ENCODE results near the gene AP4M1. TPM values are rescaled to one million over a fixed set of nuclear protein-coding genes. Genes with fewer than 3 reads are reported as not detected.

Gene AP4M1
- total RNA-seq, 1 experiment from 2014 or later, result 19.7 TPM

DNA sequence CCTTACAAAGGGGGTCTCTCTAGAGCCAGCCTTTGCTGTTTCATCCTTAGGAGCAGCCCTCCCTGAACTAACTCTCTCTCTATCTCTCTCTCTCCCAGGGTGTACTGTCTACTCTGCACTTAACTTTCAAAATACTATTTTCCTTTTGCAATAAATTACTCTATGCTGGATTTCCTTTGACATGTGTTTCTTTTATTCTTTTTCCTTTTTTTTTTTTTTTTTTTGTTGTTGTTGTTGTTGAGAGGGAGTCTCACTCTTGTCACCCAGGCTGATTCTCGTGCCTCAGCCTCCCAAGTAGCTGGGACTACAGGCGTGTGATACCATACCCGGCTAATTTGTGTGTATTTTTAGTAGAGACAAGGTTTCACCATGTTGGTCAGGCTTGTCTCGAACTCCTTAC lies 18.5 kb upstream of the AP4M1 start:
- DNase-seq (ENCODE audit: low spot score), result no peak
- in situ Hi-C loops (cut with HindIII; ENCODE audit: low sequenced_read_pairs), result no loop called here

DNA sequence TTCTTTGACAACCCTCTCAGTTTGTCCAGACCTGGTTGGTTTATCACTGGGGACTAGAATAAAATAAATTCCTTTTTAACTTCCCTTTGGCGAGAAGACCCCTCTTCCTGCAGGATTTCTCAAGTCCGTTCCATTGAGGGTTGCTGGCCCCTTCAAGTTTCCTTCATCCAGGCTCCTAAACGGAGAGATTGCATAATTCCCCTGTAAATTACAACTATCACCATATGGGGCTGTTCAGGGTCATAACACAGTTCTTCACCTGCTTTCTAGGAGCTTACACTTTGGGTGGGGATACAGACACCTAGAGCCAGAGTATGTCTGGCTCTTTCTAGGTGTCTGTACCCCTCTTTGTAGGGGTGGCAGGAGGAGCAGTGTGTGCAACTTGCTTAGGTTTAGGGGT lies 15.9 kb upstream of the AP4M1 start:
- DNase-seq (ENCODE audit: low spot score), result no peak
- in situ Hi-C loops (cut with HindIII; ENCODE audit: low sequenced_read_pairs), result no loop called here

DNA sequence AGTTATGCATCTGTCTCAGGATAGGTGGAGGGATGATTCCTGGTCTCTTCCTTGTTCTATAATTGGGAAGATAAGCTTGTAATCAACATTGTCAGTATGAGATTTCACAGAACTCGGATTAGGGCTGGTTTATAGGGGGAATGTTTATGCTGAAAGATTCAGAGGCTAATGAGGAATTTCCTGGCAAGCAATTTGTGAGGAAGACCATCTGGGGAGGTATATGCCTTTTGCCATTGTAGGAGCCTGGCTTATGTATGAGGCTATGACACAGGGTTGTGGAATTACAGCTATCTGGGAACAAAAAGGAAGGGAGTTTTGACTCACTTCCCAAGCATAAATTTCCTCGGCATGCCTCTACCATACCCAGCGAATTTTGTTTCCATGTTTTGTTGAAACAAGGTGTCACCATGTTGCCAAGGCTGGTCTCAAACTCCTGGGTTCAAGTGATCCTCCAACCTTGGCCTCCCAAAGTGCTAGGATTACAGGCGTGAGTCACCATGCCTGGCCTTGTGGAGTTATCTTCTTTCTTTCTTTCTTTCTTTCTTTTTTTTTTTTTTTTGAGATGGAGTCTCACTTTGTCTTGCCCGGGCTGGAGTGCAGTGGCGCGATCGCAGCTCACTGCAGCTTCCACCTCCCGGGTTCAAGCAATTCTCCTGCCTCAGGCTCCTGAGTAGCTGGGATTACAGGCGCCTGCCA lies 14.2 kb upstream of the AP4M1 start:
- in situ Hi-C loops (cut with HindIII; ENCODE audit: low sequenced_read_pairs), result no loop called here

DNA sequence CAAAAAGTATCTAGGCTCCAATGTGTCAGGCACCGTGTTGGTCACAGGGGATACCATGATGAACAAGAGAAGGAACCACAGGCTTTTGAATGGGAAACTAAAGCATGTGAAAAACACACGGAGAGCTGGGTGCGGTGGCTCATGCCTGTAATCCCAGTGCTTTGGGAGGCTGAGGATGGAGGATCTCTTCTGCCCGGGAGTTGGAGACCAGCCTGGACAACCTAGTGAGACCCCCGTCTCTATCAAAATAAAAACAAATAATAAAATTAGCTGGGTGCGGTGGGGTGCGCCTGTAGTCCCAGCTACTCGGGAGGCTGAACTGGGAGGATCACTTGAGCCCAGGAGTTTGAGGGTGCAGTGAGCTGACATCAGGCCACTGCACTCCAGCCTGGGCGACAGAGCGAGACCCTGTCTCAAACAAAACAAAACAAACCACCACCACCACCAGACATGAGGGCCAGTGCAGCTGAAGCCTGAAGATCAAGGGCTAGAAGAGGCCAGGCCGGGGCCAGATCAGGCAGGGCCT lies 13.3 kb upstream of the AP4M1 start:
- no peak for DNase-seq (ENCODE audit: low spot score)

More for the DNA sequence above, 14.2 kb upstream of the AP4M1 start:
- DNase-seq (ENCODE audit: low spot score), result no peak

DNA sequence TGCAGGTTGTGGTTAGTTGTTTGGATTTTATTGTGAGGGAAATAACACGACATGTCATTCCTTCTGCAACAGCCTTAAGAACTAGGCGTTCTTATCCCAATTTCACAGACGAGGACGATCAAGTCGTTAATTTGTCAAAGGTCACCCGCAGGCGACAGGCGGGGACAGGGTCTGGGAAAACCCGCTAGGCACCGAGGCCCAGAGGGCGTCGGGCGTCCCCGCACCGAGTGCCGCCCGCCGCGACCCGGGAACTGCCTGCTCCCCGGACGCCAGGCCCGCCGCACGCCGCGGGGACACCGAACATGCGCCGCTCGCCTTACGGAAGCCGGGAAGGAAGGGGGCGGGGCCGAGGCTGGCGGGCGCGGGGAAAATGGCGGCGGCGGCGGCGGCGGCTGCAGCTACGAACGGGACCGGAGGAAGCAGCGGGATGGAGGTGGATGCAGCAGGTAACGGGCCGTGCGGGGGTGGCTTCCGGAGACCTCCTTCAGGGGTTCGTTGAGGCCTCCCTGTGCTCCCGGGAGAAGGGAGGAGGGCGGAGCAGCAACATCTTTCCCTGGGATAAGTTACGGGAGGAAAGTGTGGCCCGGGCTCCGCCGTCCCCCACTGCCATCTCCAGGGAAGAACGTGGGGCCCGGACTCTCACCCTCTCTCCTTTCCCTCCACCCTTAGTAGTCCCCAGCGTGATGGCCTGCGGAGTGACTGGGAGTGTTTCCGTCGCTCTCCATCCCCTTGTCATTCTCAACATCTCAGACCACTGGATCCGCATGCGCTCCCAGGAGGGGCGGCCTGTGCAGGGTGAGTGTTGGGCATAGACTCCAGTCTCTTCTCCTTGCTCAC lies 12.6 kb upstream of the AP4M1 start, which contains the start of gene COPS6:
Gene COPS6, plus strand, starts transcription at position 349 of the 837 bp plus-strand sequence. Its CDS starts 22 bp downstream, at position 371.
- peak; percentile 69 for DNase-seq (ENCODE audit: low spot score)
- in situ Hi-C loops (cut with HindIII; ENCODE audit: low sequenced_read_pairs), result no loop called here

More for the DNA sequence above, 13.3 kb upstream of the AP4M1 start:
- in situ Hi-C loops (cut with HindIII; ENCODE audit: low sequenced_read_pairs), result no loop called here

DNA sequence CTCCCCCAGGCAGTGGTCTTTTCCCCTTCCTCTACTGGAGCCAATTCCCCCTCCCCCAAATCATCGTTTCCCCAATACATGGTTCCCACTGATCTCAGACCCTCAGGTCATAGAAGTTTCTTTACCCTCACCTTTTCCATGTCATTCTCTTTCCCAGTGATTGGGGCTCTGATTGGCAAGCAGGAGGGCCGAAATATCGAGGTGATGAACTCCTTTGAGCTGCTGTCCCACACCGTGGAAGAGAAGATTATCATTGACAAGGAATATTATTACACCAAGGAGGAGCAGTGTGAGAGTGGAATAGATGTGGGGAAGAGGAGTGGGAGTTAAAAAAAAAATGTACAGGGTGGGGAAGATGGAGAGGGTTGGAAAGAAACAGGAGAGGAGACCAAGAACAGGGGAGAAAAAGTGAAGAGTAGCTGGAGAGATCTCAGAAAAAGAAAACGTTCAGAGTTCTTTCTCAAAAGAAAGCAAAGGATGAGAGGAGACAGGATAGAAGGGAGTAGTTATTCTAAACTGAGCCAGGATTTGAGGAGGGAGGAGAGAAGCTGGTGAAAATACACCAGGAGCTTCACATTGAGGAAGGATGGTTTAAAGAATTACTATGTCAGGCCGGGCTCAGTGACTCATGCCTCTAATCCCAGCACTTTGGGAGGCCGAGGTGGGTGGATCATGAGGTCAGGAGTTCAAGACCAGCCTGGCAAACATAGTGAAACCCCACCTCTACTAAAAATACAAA lies 11.8 kb upstream of the AP4M1 start:
- in situ Hi-C loops (cut with HindIII; ENCODE audit: low sequenced_read_pairs), result no loop called here
- no peak for DNase-seq (ENCODE audit: low spot score)

DNA sequence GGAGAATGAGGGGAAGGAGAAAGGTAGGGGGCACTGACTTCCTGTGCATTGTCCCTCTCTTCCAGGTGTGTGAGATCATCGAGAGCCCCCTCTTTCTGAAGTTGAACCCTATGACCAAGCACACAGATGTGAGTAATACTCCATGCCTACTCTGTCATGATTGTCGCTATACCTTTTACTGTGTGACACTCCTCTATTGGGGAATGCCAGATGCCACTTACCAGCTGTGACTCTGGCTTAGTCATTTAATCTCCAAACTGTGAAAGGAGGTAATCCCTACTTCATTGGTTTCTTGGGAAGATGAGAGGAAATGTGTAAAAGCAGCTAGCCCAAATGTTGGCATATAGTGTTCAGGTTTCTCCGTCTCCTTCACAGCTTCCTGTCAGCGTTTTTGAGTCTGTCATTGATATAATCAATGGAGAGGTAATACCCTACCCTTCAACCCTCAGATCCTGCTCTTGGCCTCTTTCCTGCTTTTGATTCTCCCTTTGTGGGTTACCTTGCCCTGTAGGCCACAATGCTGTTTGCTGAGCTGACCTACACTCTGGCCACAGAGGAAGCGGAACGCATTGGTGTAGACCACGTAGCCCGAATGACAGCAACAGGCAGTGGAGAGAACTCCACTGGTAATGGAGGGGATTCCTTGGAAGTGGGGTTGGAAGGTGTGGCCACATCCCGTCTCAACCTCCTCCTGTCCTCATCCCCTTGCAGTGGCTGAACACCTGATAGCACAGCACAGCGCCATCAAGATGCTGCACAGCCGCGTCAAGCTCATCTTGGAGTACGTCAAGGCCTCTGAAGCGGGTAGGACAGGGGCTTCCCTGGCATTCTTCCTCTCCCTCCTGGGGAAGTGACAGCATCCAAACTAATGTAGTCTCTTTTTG lies 10.7 kb upstream of the AP4M1 start:
- in situ Hi-C loops (cut with HindIII; ENCODE audit: low sequenced_read_pairs), result no loop called here

DNA sequence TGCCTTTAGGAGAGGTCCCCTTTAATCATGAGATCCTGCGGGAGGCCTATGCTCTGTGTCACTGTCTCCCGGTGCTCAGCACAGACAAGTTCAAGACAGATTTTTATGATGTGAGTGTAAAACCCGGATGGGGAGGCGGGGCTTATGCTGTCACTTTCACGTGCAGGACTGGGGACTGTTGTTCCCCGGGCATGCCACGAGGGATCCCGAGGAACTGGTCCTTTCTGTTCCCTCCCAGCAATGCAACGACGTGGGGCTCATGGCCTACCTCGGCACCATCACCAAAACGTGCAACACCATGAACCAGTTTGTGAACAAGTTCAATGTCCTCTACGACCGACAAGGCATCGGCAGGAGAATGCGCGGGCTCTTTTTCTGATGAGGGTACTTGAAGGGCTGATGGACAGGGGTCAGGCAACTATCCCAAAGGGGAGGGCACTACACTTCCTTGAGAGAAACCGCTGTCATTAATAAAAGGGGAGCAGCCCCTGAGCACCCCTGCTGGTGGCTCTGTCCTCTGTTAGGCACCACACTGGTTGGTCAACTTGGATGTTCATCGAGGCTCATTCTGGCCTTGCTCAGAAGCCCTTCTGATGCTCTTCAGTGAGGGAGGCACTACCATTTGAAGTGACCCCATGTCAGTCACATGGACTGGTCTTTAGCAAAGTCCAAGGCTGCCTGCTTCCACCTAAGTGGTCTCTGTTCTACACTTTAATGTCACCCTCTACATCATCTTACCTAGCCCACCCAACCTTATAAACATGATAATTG lies 9.8 kb upstream of the AP4M1 start:
- in situ Hi-C loops (cut with HindIII; ENCODE audit: low sequenced_read_pairs), result no loop called here

More for the DNA sequence above, 10.7 kb upstream of the AP4M1 start:
- no peak for DNase-seq (ENCODE audit: low spot score)

DNA sequence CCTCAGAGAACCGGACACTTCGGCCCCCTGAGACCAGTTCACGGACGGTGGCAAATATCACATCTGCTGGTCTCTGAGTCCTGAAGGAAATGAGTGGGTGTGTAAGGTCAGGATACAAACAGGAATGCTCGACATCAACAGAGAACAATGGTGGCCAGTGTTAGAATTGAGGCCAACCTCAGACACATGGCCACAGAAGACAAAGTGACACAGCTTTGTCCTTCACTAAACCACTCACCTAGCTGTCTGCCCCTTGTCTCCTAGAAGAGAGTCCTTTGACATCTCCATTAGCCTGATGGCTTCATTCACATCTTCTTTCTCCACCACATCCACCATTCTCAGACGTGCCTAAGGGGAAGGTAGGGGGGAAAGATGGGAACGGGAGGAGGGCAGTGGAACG lies 8.4 kb upstream of the AP4M1 start:
- in situ Hi-C loops (cut with HindIII; ENCODE audit: low sequenced_read_pairs), result no loop called here
- peak; percentile 14 for DNase-seq (ENCODE audit: low spot score)

More for the DNA sequence above, 9.8 kb upstream of the AP4M1 start:
- DNase-seq (ENCODE audit: low spot score), result peak; percentile 16

DNA sequence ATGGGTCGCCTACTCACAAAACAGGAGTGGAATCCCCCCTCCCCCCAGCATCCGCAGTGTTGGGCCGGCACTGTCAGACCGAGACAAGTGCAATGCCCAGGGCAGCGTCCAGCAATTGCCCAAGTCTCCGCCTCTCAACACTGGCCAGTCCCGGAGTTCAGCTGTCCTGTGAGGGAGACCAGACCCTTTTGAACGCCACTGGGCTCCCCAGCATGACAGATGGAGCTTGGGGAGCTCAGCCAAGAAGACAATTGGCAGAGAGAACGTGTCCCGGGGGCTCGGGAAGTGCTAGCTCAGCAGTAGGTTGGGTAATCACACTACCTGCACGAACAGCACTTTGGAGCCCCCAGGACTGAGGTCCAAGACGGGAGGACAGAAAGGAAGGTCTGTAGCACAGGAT lies 7.9 kb upstream of the AP4M1 start:
- peak; percentile 68 for DNase-seq (ENCODE audit: low spot score)
- in situ Hi-C loops (cut with HindIII; ENCODE audit: low sequenced_read_pairs), result no loop called here

DNA sequence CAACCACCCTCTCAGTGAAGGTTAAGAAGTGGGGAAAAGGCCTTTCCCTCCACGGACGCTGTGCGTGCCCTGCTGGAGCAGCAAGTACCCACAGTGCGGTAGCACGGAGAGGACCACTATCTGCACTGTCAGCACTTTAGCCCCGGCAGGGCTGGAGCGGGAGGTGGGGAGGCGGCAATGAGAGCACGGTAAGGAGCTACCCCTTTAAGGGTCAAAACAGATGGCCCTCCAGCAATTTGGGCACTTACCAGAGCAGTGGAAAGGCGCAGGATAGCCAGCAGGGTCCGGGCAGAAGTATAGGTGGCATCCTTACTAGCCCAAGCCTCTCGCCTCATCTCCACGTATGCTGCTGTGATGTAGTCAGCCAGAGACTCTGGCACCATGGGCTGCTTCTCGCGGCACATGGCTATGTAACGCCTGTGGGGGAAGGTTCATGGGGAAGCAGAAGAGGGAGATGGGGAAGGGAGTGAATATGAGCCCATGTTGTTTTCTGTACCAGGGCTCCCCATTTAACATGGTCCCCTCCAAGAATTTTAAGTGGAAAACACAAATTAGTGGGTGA lies 7.4 kb upstream of the AP4M1 start:
- in situ Hi-C loops (cut with HindIII; ENCODE audit: low sequenced_read_pairs), result no loop called here
- DNase-seq (ENCODE audit: low spot score), result peak; percentile 34

DNA sequence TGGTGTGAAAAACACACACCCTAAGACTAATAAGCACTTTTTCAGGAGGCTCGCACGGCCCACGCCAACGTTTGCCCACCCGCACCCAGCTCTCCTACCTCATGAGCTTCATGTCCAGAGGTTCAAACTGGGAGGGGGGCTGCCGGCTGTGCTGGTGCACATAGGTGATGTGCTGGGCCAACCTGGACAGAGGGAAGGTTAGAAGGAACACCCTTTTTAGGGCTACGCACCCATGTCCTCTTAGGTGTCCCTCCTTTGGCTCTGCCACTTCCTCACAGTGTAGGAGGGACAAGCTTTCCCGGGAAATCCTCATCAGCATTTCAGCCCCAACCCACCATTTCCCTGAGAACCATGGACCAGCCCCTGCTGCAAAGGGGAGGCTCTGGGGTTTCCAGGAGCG lies 6.2 kb upstream of the AP4M1 start:
- DNase-seq (ENCODE audit: low spot score), result no peak
- in situ Hi-C loops (cut with HindIII; ENCODE audit: low sequenced_read_pairs), result no loop called here

DNA sequence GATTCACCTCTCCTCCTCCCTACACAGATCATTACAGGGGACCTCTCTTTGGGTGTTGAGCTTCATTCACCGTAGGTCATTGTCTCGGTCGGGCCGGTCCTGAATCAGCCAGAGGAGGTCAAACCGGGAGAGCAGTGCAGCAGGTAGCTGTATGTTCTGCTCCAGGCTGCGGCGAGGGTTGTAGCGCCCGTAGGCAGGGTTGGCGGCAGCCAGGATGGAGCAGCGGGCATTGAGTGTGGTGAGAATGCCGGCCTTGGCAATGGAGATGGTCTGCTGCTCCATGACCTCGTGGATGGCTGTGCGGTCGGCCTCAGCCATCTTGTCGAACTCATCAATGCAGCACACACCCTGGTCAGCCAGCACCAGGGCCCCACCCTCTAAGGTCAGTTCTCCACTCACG lies 5.7 kb upstream of the AP4M1 start:
- DNase-seq (ENCODE audit: low spot score), result no peak
- in situ Hi-C loops (cut with HindIII; ENCODE audit: low sequenced_read_pairs), result no loop called here

DNA sequence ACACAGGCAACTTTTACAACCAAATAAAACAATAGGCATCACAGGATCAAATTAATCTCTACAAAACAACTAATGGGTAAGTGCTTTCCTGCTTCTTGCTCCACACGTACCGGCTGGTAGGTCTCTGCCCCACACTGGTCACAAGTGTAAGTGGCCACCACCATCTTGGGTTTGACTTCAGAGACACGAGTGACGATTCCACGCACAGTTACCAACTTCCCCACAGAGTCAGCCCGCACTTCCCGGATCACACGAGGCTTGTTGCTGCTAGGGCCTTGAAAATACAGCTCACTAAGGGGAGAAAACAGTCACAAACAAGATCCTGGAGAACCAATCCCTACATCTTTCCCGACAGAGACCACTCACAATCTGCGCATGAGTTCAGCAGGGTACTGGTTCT lies 2.5 kb upstream of the AP4M1 start:
- in situ Hi-C loops (cut with HindIII; ENCODE audit: low sequenced_read_pairs), result no loop called here
- DNase-seq (ENCODE audit: low spot score), result no peak

DNA sequence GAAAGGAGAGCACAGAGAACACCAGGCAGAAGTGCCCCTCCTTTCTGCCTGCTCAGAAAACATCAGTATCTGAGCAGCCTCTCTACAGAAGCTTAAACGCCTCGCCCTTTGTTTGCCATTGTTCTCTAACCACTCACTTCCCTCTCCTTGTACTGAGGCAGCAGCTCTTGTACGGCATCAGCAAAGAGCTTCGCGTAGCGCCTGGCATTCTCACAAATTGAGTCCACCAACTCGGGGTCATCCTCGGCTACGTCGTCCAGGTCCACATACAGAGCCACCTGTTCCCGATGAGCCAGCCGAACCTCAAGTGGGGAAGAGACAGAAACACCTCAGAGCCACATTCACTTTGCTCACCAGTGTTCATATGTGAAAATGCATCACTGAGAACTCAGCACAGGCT lies 2.0 kb upstream of the AP4M1 start:
- in situ Hi-C loops (cut with HindIII; ENCODE audit: low sequenced_read_pairs), result no loop called here
- DNase-seq (ENCODE audit: low spot score), result no peak

DNA sequence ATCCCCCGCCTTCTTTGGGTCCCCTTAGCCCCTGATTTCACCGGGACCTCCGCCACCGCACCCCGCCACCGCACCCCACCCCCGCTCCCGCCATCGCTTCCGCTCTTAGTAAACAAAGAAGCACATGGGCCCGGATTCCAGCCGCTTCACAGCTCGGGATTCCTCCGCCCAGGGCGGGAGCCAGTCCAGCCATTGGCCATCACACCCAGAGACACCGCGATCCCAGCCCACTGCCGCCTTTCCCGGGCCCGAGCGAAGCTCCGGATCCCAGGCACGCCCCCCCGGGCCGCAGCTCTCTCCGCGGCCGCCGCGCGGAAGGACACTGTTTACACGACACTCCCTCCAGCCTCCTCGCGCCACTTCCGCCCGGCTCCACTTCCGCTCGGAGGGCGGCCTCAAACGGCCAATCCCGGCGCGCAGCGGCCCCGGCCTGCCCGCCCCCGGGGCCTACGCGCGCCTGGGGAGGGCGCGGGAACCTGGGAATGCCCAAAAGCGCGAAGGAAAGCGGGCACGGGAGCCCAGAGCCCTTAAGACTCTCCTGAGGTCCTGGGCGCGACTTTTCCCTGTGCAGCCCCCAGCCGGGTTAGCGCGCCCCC lies 925 bp upstream of the AP4M1 start:
- DNase-seq (ENCODE audit: low spot score), result peak; percentile 89
- in situ Hi-C loops (cut with HindIII; ENCODE audit: low sequenced_read_pairs), result no loop called here
